Right renal cortex interstitium (tissue), 3 donors: ENCODE measurements around the gene SLC26A1. TPM values are rescaled to one million over a fixed set of nuclear protein-coding genes. Genes with fewer than 3 reads are reported as not detected.
"Not testable (repeated sequence)": the region's sequence is repeated elsewhere in the genome, so short reads cannot be mapped to it uniquely, and the experiment has no call there.

Experiments used
- DNase-seq, 3 donors: peaks; one replicate each; pipeline ENCODE4 v3.0.0-alpha.2; 2013; ENCODE audit warnings: low read depth in 3 of 3, low spot score in 2 of 3
- polyA plus RNA-seq, 3 donors: library from polyadenylated mRNA; unstranded; fragments of 120-200 nt; gene quantifications; one replicate each; pipeline ENCODE4 v1.2.1, GENCODE V29; 2013; ENCODE audit not compliant: insufficient read length in 3 of 3

Gene SLC26A1
- polyA plus RNA-seq, 3 donors: 7.2 to 8.9 (median 7.7) TPM

DNA sequence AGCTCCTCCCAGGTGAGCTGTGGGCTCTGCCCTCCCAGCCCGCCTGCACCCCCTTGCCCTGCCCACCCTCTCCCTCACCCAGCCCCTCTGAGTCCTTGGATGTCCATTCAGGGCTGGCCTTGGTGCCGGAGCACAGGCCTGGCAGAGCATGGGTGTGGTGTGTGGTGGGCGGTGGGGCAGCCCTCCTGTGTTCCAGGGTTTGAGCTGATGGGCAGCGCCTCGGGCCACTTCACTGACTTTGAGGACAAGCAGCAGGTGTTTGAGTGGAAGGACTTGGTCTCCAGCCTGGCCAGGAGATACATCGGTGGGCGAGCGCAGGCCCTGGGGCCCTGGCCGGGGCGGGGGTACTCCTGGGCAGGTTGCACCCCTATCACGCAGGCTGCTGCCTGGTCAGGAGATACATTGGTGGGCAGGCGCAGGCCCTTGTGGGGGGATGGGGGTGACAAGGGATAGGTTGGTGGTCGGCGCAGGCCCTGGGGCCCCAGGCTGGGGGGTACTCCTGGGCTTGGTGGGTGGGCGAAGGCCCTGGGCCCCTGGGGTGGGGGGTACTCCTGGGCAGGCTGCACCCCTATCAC lies 7.6 kb upstream of the SLC26A1 start:
- DNase-seq: no peak

DNA sequence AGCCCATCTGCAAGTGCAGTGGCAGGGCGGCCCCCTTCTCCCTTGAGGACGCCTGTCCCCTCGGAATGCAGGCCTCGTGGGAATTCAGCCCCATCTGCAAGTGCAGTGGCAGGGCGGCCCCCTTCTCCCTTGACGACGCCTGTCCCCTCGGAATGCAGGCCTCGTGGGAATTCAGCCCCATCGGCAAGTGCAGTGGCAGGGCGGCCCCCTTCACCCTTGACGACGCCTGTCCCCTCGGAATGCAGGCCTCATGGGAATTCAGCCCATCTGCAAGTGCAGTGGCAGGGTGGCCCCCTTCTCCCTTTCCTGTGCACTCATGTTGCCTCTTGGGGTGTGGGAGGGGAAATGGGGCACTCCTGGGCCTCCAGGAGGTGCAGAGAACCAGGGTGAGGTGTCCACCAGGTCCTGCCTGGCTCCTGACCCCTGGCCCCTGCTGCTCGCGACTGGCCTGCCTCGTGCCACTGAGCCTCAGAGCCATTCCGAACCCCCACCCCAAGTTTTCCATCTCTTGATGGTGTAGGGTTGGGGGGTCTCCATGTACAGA lies 6.8 kb upstream of the SLC26A1 start:
- DNase-seq: no peak

DNA sequence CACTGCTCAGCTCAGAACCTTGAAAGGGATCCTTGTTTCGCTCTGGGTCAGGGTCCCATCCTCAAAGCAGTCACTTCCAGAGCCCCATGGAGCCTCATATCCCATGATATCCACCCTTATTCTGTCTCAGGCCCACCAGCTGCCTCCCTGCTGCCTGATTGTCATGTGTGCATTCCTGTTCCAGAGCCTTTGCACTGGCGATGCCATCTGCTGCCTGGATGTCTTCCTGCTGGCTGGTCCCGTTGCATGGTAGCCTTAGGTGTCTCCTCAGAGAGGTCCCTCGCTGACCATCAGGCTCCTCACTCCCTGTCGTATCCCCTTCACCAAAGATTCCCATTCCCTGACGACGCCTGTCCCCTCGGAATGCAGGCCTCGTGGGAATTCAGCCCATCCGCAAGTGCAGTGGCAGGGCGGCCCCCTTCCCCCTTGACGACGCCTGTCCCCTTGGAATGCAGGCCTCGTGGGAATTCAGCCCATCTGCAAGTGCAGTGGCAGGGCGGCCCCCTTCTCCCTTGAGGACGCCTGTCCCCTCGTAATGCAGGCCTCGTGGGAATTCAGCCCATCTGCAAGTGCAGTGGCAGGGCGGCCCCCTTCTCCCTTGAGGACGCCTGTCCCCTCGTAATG lies 6.1 kb upstream of the SLC26A1 start:
- DNase-seq: not testable (repeated sequence)

DNA sequence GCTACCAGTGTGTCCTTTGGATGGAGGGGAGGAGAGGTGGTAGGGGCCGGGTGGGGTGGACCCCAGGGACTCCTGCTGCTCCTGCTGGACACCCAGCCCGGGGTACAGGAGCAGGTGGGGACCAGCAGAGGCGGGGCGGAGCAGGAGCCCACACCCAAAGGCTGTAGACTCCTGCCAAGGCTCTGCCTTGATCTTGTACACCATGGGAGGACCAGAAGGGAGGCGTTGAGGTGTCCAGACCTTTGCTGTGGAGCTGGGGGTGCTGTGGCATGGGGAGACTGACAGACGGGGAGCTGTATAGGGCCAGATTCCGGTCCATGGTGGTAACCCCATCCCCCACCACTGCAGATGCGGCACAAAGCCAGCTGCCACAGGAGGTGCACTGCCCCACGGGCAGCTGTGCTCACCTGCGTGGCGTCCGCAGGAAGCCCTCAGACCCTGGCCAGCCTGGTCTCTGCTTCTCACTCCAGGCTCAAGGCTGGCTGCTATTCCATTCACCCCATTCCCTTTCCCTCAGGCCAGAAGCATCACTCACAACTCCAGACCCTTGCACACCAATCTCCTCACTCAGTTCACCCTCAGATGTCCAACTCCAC lies 5.0 kb upstream of the SLC26A1 start:
- no peak for DNase-seq

DNA sequence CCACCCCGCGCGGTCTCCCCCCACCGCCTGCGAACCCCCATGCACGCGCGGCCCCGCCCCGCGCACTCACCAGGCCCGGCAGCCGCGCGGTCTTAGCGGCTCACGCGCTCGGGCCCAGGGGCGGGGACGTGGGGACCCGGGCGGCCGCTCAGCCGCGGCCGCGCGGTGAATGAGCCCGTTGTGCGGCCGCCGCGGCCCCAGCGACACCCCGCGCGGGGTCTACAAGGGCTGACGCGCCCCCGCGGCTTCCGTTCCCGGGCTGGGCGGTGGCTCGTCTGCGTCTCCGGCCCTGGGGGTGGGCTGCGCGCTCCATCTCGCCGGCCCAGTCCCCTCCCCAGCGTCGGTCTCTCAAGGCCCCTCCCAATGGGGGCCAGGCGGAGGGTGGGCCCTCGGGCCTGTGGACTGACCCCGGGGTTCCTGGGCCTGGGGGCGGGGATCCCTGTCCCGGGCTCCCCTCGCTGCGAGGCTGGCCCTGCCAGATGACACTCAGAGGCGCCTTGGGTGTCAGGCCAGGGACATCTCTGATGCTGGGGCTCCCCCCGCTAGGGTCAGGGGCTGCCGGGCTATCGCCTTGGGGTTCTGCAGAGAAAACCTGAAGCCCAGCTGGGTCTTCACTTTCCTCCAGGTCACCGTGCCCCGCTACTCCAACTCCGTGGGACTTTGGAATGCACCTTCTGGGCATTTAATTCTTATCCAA lies 4.3 kb upstream of the SLC26A1 start:
- DNase-seq: no peak

DNA sequence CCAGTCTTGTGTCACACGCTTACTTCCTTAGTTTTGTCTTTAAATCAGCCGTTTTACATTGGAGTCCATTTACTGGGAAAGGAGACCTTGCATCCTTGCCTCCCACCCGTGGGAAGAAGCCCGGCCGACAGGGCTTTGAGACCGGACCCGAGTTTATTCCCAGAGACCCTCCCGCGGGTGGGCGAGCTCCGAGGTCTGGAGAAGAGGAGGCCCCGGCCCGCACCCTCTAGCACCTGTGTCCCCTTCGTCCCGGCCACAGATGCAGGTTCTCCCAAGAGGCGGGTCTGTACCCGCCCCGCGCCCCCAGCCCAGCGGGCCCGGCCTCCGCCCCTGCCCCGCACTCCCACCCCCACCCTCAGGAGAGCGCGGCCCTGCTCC lies 3.8 kb upstream of the SLC26A1 start:
- no peak for DNase-seq

DNA sequence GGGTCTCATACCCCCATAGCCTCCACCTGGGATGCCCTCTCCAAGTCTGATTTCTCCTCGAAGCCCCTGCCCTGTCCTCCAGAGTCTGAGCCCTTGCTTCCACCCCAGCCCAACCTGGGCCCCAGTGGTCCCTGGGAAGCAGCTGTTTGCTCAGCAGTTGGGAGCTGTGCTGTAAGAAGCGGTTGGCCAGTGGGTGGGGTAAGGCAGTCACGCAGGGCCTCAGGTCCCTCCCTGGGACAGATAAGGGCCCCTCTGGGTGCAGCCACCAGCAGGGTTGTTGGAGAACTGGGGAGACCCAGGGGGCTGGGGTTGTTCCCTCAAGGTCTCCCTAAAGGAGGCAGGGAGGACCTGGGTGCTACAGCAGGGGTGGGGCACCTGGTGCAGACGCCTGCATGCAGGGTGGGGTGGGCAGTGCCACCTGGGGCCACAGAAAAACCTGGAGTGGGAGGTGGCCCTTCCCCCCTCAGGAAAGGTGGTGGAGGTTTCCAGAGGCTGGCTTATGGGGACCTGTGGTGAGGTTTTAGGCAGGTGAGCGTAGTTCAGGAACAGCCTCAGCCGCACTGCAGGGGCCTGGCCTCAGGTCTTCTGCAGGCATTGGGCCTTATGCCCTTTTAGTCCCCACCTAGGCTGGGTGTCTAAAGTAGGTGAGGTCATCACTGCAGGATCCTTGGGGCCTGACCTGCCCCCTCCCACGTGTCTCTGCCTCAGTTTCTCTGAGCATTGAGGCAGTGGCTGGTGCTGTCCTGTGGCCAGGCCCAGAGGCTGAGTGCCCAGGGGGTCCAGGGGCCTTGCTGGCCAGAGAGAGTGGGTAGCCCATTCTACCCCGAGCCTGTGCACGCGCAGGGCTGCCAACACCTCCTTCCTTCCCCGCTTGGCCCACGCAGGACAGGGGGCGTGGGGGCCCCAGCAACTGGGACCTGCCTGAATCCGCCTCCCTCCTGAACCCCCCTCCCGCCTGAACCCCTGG lies 3.1 kb upstream of the SLC26A1 start:
- DNase-seq: no peak

DNA sequence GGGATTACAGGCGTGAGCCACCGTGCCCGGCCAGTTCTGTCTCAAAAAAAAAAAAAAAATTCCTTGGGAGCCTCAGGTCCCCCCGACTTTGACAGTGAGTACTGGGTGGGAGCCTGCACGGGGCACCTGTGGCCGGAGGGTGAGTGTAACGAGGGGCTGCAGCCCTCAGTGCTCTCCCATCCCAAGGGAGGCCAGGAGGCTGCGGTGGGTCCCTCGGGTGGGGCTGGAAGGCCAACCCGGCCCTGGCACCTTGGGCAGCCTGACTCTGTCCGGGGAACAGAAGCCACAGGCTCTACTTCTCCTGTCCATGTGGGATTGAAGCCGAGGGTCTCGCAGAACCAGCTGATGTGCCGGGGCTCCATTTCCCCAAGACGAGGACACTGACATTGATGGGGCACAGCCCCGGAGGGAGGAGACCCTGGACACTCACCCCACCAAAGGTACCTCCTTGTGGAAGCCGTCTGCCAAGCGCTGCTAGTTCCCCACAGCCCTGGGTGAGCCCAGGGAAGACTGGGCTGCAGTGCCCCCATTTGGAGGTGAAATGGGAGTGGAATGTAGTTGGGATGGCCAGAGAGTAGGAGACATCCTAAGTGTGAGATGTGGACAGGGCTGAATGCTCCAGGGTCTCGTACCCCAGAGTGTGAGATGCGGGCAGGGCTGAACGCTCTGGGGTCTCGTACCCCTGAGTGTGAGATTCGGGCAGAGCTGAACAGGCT lies 2.3 kb upstream of the SLC26A1 start:
- no peak for DNase-seq

DNA sequence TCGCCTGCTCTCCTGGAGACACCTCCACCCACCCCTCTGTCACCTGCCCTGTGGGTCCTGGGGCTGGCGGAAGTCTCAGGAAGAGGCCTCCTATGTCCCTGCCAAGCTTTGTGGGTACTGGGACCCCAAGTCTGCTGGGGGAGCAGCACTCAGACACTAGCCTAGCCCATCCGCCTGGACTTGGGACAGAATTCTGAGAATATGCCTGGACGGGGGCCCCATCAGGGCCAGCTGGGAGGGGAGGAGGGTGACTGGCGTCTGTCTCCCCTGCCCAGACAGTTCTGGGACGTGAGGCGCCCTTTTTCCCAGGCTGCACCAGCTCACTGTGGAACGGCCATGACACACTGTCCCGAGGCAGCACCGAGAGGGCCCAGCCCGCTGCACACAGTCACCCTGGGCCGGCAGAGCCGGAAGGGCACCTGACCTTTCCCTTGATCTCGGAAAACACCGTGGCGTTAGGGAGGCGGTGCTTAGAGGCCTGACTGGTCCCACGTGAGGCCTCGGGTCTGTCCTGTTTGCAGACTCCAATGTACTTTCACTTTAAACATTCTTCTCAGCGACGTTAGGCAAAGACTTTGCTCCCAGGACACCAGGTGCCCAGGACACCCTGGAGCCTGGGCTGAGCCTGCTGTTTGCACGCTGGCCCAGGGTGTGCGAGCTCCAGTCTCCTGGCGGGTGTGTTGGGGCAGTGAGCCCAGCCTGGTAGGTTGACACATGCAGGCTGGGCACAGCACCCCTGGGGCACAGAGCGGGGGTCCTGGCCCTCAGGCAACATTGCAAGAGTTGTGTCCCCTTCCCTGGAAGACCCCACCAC lies 700 bp downstream of the SLC26A1 start:
- DNase-seq: no peak

DNA sequence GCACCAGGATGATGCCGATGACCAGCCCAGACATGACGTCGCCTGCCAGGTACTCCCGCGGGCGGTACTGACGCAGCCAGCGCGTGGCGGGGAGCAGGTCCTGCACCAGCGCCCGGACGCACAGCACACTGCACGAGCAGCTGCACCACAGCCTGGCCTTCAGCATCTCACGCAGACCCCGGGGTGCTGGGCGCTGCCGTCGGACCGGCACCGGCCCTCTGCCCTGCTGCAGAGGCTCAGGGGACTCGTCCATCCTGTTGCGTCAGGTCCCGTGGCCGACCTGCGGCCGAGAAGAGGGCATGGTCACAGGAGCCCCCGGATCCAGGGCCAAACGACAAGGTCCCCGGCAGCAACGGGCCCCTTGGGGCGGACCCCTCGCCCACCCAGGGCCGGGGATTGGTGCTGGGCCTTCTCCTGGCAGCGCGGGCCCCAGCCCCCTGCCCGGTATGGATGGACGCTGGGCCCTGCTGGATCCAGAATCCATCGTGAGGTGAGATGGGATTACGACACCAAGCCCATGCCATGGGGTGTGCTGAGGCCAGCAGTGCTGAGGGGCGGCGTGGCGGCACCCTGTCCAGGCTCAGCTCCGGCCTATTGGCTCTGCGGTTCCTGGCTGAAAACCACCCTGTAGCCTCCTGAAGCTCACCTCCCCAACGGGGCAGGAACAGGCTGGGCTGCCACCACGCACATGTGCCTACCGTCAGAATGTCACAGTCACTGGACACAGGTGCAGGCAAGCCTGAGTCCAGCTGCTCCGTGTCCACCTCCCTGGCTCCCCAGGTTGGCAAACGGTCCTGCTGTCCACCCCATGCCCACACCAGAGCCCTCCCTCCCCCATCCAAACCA lies 1.5 kb downstream of the SLC26A1 start:
- DNase-seq: no peak

DNA sequence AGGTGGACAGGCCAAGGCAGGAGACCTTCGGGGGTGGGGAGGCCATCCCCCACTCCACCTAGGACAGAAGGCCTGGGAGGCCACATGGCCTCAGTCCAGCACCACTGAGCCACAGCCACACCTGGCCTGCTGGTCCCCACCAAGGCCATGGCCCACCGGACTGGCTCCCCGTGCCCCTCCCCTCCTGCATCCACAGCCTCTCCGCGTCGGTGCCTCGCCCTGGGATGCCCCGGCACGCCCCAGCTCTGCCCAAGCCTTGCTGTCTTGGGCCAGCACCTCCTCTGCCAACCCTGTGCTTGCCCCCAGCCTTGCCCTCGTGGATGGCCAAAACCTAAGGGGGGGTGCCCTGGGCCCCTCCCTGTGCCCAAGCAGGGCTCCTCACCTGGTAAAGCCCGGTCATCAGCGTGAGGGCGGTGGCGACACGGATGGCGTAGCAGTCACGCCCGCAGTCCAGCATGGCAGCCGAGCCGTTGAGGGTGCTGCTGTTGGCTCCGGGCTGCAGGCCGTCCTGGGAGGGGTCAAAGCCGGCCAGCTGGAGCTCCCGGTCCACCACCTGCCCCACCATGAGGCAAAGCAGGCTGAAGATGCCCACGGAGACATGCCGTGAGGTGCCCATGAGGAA lies 2.3 kb downstream of the SLC26A1 start:
- DNase-seq: no peak

DNA sequence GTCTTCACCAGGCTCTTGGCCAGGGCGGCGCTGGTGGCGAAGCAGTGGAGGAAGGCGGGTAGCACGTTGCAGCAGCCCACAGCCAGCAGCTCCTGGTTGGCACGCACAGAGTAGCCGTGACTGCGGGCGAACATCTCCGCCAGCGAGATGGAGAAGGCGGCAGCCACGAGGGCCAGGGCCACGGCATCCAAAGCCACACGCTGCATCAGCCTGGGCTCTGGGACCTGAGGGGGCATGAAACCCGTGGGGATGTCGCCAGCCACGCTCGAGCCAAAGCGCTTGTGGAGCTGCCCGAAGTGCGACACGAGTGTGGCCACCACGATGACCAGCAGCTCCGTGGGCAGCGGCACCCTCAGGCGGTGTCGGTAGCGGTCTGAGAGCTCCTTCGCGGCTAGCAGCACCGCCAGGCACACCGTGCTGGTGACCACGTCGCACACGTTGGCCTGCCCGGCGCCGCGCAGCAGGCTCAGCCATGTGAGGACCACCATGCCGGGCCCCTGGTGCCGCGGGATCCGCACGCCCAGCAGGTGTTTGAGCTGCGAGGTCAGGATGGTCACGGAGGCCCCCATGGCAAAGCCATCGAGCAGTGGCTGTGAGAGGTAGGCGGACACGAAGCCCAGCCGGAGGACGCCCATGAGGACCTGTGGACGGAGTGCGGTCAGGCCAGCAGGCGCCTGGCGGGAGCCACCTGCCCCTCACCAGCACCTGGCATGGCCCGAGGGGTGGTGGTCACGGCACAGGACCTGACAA lies 3.3 kb downstream of the SLC26A1 start:
- DNase-seq: no peak

DNA sequence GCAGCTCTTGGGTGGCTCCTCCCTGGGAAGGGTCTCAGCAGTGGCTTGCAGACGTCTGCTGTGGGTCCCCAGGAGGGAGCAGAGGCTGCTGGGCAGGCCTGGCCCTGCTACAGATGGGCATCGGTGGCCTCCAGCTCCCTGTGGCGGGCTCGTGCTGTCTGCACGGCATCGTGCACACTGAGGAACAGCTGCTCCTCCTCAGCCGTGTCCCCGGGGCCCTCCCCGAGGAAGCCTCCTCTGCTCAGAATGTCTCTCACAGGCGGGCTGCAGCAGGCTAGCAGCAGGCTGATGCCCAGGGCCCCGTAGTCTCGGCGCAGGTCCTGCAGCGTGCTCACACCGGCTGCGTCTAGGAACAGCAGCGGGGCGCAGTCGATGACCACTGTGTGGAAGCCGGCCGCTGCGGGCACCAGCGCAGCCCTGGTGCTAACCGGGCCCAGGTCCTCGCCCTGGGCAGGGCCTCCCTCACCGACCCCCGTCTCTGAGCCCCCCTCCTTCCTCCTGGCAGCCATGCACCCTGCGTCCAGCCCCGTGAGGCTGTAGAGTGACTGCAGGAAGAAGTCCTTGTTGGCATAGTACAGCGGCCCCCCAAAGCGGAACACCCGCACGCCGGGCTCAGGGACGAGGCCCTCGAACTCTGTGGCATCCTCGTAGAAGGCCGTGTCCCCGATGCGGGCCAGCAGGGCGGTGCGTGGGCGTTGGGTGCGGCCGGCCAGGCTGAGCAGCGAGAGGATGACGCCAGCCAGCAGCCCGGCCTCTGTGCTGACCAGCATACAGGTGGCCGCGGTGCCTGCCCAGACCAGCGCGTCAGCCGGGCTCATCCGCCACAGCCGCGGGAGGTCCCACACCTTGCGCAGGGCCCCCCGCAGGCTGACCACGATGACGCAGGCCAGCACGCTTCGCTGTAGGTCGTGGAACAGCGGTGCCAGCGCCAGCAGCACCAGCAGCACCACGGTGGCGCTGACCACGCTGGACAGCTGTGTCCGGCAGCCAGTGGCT lies 4.2 kb downstream of the SLC26A1 start:
- DNase-seq: no peak

DNA sequence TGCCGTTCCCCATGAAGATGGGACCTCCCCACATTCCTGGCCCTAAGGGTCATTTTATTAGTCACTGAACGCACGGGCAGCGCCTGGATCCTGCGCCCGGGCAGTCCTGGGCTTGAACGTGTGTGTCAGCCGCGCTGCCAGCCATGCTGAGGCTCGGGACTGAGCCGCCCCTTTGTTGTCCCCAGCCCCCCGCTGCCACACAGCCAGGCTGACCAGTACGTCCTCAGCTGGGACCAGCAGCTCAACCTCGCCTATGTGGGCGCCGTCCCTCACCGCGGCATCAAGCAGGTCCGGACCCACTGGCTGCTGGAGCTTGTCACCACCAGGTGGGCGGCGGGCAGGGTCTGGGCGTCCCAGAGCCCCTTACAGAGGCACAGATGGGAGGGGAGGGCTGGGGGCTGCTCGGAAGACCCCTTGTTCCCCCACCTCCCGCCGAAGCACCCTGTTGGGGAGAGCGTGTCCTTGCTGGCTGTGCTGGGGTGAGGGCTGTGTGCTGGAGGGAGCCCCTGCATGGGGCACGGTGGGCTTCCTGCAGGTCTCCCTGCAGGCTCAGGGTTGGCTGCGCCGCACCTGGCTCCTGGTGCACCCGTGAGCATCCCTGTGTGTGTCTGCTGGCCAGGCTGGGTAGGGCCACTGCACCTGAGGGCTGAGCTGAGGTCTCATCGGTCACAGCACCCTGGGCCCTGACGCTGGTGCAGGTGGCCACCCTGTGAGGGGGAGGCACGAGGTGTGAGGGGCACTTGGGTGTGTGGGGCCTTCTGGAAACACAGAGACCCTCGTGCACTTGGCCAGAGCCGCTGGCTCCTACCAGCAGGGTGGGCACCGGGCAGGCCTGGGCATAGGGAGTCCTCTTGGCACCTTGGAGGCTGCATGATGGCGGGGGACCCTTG lies 5.3 kb downstream of the SLC26A1 start:
- no peak for DNase-seq
